Breast epithelium (tissue), 3 donors: ENCODE data around the gene LRRC38.

ENCODE experiments used
- POLR2A ChIP-seq: fragments of 450-650 bp; IDR thresholded peaks from one replicate; pipeline ENCODE4 v1.6.1; 2016; ENCODE audit warnings: antibody characterized with exemption, mild to moderate bottlenecking, moderate library complexity
- POLR2AphosphoS5 ChIP-seq, 3 donors: sonication (generic); formaldehyde crosslinking; IDR thresholded peaks; one replicate each; pipeline ENCODE4 v1.6.1; 2017; ENCODE audit warnings: antibody characterized with exemption in 3 of 3
- TF ChIP-seq, protein P1 (sequence below), 3 donors: fragments of 450-650 bp; IDR thresholded peaks; one replicate each; pipeline ENCODE4 v1.5.1; 2016 to 2017; ENCODE audit warnings: antibody characterized with exemption in 3 of 3, mild to moderate bottlenecking in 3 of 3, moderate library complexity in 3 of 3

DNA sequence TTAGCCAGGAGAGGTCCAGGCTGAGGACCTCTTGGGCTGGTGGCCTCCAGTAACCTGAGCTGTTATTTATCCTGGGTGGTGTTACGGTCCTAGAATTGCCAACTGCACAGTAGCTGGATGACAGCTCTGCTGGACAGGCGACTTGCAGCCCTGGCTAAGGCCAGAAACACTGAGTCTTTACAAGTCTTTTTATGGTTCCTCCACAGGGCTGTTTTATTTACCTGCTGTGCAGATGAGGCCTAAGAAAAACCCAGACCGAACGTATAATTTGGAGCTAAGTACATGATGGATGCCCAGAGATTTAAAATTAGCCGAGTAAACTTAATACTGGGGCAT lies 30.4 kb upstream of the LRRC38 start:
- TF ChIP-seq, protein P1, sequence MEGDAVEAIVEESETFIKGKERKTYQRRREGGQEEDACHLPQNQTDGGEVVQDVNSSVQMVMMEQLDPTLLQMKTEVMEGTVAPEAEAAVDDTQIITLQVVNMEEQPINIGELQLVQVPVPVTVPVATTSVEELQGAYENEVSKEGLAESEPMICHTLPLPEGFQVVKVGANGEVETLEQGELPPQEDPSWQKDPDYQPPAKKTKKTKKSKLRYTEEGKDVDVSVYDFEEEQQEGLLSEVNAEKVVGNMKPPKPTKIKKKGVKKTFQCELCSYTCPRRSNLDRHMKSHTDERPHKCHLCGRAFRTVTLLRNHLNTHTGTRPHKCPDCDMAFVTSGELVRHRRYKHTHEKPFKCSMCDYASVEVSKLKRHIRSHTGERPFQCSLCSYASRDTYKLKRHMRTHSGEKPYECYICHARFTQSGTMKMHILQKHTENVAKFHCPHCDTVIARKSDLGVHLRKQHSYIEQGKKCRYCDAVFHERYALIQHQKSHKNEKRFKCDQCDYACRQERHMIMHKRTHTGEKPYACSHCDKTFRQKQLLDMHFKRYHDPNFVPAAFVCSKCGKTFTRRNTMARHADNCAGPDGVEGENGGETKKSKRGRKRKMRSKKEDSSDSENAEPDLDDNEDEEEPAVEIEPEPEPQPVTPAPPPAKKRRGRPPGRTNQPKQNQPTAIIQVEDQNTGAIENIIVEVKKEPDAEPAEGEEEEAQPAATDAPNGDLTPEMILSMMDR (IDR thresholded peaks at IDR 0.05): peak in 1 of 3 donors; percentile 3
- TF ChIP-seq POLR2A (no peak), POLR2AphosphoS5 (IDR thresholded peaks at IDR 0.05) (no peak)
